Fibroblast of pulmonary artery (primary cell): ENCODE measurements around the gene GNAS-AS1.
"Not testable (repeated sequence)": the region's sequence is repeated elsewhere in the genome, so short reads cannot be mapped to it uniquely, and the experiment has no call there.

Experiments used
- DNase-seq: peaks from one replicate; pipeline ENCODE4 v3.0.0-alpha.2; 2010; ENCODE audit warnings: low read depth
- H3K4me3 ChIP-seq: replicated peaks from 2 replicates; pipeline ENCODE4 v1.5.1; 2011; ENCODE audit warnings: low read depth, mild to moderate bottlenecking, control low read depth, low read length, moderate library complexity
- TF ChIP-seq, protein P1 (sequence below): IDR thresholded peaks from 2 replicates; pipeline ENCODE4 v1.5.1; 2011; ENCODE audit warnings: mild to moderate bottlenecking, control low read depth, low read length, inconsistent platforms; ENCODE audit errors: missing control alignments

GNAS-AS1 gene

DNA sequence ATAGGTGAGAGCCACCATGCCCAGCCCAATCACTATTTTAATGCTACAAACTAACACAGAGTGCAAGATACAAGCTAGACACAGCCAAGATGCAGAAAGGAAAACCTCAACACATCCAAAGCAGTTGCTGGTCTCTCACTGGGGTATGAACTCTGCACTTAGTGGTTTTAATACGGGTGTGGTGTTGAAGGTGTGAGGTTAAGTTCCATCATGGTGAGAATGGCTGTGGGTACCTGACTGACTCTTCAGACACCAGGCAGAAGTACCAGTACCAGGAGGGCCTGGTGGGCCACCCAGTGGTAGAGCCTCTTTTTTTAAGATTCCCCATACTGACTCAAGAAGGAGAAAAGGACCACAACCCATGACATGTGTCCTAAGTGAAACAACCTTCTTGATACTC, 13.0 kb downstream of the GNAS-AS1 start:
- H3K4me3 ChIP-seq, result no peak overlapping the region
- no peak for DNase-seq
- TF ChIP-seq, protein P1, sequence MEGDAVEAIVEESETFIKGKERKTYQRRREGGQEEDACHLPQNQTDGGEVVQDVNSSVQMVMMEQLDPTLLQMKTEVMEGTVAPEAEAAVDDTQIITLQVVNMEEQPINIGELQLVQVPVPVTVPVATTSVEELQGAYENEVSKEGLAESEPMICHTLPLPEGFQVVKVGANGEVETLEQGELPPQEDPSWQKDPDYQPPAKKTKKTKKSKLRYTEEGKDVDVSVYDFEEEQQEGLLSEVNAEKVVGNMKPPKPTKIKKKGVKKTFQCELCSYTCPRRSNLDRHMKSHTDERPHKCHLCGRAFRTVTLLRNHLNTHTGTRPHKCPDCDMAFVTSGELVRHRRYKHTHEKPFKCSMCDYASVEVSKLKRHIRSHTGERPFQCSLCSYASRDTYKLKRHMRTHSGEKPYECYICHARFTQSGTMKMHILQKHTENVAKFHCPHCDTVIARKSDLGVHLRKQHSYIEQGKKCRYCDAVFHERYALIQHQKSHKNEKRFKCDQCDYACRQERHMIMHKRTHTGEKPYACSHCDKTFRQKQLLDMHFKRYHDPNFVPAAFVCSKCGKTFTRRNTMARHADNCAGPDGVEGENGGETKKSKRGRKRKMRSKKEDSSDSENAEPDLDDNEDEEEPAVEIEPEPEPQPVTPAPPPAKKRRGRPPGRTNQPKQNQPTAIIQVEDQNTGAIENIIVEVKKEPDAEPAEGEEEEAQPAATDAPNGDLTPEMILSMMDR, result no peak

DNA sequence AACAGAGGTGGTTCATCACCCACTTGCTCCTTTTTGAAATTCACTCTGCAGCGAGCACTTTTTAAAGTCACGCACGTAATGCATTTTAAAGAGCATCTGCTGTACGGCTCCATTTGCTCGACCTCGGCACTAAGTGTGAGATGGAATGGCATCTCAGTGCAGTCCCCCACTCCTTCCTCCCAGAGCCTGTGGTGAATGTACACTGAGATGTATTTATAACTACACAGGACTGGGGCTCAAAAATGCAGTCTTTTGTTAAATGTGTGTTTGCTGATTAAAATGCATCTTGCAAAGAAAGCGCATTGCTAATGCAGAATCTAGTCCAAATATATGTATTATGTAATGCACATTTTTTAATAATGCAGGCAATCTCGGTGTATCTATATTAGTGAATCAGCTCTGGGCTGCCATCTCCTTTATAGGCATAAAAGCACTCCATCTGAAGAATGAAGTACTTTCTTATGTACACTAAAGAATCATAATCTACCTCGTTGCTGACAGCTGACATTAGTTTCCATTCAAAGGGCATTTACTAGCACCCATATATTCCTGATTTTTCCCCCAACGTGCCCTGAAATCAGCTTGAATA, 14.0 kb downstream of the GNAS-AS1 start:
- DNase-seq, result no peak
- no peak overlapping the region for H3K4me3 ChIP-seq
- TF ChIP-seq, protein P1, result no peak

DNA sequence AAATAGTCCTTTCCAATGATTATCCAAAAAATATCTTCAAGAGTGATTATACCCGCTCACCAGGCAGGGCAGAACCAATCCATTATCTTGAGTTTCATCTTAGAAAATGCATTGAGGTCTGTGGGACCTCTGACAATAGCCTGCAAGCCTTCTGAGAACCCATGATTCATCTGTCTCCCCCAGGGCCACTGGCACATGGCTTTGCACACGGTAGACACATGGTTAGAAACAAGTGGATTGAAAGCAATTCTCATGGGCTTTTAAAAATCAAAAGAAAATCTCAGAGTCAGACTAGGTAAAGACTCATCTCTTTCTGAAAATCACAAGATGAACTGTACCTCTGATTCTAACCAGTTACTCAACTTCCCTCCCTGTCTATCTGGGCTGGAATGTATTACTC, 15.5 kb downstream of the GNAS-AS1 start:
- TF ChIP-seq, protein P1, result no peak
- H3K4me3 ChIP-seq, result no peak overlapping the region
- no peak for DNase-seq

DNA sequence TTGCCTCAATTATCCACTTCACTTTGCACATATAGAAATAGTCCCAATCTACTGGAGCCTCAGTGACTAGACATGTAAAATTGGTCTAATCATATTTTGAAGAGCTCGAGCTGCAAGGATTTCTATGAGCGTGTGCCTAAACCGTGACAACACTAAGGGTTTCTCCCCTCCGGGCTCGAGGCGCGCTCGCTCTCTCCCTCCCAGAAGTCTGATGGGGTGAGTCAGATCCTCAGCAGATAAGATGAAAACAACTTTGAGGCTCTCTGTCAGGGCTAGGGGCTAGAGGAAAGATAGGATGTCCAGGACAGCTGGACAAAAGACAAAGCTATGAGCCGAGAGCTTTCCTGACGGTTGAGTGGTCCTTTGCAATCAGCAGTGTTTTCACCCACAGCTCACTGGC, 16.8 kb downstream of the GNAS-AS1 start:
- TF ChIP-seq, protein P1, result no peak
- no peak overlapping the region for H3K4me3 ChIP-seq
- no peak for DNase-seq

DNA sequence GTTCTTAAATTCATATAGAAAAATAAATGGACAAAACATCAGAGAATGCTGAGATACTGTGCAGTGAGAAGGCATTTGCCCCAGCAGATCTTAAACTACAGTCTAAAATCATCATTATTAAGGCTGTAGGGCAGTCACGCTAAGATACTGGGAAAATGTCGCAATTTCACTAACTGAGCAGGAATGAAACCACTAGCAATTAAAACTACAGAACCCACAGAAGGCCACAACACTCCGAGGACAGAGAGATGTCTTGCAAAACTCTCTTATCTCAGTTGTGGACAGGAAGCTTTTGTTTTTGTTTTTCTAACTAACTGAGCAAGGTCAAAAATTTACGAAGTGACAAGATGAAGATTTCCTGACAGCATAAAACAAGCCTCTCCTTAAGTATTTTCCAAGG, 18.2 kb downstream of the GNAS-AS1 start:
- TF ChIP-seq, protein P1, result no peak
- DNase-seq, result peak; percentile 27
- no peak overlapping the region for H3K4me3 ChIP-seq

DNA sequence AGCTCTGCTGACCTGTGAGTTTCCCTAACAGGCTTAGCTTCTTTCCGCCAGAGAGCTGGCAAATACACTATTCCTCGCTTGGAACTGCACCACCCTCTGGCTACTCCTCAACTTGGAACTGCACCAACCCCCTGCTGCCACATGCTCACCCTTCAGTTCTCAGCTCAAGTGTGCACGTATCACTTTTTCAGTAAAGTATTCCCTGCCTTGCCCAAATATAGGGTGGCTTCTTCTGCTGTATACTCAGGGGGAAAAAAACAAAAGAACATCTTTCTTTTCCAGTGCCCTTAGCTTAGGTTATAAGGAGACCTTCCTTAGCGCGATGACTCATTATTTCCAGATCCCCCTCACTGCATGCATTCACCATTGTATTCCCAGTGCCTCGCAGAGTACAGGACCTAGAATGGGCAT, 21.2 kb downstream of the GNAS-AS1 start:
- no peak overlapping the region for H3K4me3 ChIP-seq
- TF ChIP-seq, protein P1, result no peak
- peak; percentile 11 for DNase-seq

DNA sequence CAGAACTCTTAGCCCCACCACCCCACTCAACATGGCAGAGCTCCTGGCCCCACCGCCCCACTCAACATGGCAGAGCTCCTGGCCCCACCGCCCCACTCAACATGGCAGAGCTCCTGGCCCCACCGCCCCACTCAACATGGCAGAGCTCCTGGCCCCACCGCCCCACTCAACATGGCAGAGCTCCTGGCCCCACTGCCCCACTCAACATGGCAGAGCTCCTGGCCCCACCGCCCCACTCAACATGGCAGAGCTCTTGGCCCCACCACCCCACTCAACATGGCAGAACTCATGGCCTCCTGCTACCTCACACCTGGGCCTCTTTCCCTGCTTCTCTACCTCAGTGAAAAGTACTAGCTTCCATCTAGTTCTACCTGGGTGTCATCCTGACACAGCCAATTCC, 21.9 kb downstream of the GNAS-AS1 start:
- not testable (repeated sequence) for H3K4me3 ChIP-seq, DNase-seq

DNA sequence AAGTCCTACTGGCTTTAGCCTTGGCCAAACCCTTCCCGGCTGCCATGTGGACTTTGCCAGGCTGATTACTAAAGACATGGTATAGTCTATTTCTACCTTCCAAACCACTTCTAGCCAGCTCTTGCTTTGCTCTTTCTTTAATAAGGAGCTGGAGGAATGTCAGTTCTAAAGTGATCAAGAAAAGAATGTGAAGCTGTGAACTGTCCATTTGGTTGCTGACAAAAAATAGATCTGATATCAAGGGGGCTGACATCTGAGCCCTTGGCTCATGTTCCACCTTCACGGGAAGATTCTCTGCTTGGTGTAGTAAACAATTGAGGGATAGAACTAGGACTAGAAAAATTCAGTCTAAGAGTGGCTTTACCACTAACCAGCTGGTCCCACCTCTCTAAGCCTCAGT, 22.6 kb downstream of the GNAS-AS1 start:
- DNase-seq, result no peak
- H3K4me3 ChIP-seq, result no peak overlapping the region
- TF ChIP-seq, protein P1, result no peak
